Bone marrow (tissue), 2 donors: ENCODE results near the gene CTCF.

Source experiments
- DNase-seq, 2 donors: peaks; one replicate each; lab custom pipeline; 2025; lab: John Stamatoyannopoulos, UW

Gene CTCF

DNA sequence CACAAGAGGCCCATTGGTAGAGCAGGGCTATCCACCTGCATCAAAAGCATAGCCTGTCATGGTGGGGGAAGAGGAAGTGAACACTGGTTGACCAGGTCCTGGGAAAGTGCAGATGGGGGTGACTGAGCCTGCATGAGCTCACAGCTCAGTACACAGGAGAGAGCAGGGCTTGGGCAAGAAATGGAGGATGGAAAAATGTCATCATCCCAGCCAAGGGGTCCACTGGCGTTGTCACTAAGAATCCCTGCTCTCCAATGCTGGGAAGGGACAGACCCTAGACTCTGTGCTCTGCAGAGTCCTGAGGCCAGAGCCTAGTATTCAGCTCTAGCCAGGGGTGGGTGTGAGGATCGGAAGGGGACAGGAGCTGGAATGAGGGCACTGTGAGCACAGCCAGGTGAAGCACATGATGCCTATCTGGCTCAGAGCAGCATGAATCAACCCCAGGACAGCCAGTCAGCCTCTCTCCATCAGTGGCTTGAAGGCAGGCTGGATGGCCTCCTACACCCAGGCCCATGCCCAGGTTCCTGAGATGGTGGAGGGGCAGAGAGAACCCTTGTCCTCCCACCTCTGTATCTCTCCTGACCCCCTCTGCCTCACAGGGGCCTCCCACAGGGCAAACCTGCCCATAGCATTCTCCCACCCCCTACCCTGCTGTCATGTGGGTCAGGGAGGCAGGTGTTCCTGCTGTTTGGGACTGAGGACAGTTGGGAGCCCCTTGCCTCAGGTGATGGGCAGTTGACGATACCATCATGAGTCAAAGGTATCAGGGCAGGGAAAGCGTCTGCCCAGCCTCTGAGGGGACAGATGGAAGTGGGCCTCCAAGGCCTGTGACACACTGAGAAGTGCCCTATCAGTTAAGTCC, 13.8 kb upstream of the CTCF start:
- peak in 1 of 2 donors; percentile 54 for DNase-seq

GRCh38 chr16:67549240-67549639, 13.1 kb upstream of the CTCF start:
- DNase-seq: no peak

DNA sequence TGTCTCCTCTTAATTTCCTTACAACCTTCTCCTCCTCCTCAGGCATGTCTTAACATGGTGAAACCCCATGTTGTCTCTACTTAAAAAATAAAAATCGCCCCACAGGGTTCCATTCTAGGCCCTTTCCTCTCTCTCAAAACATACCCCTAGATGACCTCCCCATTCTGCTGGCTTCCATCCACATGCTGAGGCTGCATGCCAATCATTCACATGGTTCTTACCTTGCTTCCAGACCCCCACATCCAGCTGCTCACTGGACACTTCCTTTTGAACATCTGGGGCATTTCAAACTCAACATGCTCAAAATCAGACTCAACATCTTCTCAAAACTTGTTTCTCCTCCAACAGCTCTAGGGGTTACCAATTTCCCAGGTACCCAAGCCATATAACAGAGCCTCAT, 12.4 kb upstream of the CTCF start:
- DNase-seq: no peak

DNA sequence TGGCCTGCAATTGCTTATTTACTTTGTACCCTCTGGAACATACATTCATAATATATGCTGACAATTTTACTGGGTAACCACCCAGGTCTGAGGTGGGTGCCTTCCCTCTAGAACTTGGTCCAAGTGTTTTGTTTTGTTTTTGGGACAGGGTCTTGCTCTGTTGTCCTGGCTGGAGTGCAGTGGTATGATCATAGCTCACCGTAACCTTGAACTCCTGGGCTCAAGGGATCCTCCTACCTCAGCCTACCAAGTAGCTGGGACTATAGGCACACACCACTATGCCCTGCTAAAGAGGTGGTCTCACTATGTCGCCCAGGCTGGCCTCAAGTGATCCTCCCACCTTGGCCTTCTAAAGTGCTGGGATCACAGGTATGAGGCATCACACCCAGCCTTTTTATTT, 11.2 kb upstream of the CTCF start:
- DNase-seq: no peak

DNA sequence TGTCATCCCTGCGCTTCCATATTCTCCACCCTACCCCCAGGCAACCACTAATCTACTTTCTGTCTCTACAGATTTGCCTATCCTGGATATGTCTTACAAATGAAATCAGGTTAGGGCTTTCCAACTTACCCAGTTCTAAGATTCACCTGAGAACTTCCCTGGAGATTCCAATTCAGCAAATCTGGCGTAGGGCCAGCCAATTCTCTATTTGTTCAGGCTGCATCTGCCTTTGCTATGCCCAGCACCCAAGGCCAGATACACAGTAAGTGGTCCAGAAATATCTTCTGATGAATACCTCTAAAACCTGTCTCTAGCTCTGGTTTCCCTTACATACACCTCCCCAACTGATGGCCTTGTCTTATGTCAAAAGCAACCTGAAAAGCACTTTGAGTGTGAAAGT, 10.4 kb upstream of the CTCF start:
- no peak for DNase-seq

- DNase-seq: no peak
Measured at GRCh38 chr16:67552476-67552875, 9.8 kb upstream of the CTCF start.

DNA sequence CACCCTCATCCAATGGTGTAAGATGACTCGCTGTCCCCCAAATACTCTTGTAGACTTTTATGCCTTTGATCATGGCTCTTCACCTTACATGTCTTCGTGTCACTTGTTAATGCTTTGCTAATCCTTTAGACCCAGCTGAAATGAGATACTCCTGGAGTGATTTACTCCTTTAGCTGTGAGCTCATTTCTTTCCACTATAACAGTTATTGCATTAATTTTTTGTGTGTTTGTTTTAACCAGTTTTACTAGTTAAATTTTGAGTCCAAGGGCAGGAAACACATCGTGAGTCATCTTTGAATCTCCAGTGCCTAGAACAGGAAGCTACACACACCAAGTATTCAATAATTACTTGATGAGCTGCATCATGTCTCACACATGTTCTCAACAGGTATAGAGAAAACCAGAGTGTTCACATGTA, 6.5 kb upstream of the CTCF start:
- peak in 1 of 2 donors; percentile 82 for DNase-seq

- no peak for DNase-seq
Measured at GRCh38 chr16:67558859-67559258, 3.5 kb upstream of the CTCF start.

GRCh38 chr16:67560827-67561342, 1.4 kb upstream of the CTCF start:
- DNase-seq: no peak

DNA sequence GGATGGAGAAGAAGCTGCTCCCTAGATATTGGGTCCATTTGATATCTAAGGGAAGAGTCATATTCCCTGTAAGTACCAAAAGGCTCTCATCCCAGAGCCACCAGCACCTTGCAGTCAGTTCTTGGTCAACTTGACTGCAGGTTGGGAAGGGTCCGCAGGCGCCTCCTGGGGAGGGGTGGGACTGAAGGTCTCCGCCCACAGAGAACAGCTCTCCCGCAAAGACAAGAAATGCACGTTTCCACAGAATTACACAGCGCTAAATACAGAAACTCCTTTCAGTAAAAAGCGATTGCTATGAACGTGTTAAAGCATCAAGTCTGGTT, 864 bp upstream of the CTCF start:
- DNase-seq: no peak

- DNase-seq: peak; percentile 96 to 98
Measured at GRCh38 chr16:67561824-67562525, 351 bp upstream of the CTCF start.

DNA sequence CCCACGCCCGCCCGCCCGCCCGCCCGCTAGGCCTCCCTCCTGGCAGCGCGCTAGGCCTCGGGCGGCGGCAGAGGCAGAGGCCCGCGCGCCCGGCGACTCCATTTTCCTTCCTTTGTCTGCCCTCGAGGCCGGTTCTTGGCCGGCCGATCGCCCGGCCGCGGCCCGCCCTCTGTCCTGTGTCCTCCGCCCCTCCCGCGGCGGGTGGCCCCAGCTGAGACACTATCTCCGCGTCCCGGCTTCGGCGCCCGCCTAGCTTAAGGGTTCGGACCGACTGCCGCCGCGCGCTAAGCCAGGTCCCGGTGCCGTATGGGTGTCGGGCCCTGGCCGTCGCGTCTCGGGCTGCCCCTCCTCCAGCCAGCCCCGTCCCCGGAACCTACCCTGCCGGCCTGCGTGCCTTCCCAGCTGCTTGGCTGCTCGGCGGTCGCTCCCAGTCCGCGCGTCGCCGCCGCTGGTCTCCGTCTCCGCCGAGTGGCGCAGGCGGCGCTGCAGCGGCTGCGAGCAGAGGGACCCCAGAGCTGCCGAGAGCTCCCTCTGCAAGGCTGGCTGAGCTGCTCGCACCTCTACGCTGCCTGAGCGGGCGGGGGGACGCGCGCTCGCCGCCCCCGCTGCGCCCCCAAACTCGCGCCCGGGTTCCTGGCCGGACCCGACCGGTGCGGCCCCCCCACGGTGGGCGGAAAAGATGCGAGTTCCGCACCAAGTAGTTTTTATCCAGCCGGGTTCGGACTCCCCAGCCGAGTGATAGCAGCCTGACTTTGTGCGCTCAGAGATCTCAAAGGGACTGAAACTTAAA, 787 bp downstream of the CTCF start:
- DNase-seq: peak; percentile 49 to 68

DNA sequence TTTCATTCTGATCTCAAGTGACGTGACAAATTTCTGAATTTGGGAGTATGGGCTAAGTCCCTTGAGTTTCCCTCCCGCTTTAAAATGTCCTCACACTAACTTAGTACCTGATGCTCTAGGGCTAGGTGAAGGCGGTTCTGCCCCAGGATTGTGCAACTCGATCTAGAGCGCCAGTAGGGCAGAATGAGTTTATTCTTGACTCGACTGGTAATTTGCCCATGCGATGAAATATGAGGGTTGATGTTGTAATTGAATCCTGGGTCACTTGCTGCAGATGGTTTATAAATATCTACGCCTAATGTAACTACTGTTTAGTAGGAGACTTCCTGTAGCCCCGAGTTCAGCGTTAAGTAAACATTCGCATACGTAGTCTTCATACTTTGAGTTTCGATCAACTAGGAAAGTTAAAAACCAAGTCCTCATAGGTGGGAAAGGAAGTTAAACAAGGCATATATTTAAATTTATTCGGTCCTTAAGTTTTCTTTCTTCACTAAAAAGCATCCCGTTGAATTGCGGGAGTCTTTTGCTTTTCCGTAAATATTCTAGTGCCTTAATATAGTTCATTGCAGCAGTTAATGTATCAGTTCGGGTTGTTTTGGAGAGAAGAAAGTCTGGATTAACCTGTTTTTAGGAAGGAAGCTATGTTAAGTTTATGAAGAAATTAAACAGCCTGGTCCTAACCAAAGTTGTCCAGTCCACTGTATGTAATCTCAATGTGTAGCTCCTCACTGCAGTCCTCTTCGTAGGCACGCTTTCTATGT, 1.6 kb downstream of the CTCF start:
- no peak for DNase-seq

DNA sequence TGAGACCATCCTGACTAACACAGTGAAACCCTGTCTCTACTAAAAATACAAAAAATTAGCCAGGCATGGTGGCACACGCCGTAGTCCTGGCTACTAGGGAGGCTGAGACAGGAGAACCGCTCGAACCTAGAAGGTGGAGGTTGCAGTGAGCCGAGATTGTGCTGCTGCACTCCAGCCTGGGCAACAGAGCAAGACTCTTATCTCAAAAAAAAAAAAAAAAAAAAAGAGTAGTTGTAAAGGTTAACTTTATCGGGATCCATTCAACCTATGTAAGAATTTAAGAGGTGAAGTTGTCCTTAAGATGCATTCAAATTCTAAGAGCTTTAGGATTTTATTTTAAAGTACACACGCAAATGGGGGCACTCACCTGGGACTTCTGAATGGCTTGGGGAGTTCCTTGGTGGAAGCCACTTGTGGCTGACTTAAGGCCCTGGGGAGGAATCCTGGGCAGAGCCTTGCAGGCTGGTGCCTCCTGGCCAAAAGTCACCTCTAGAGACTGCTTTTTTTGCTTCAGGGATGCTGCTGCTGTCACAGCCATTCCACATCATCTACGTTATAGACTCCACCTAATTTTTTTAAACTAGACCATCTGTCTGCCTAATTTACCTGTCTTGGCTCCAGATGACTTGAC, 3.3 kb downstream of the CTCF start:
- DNase-seq: no peak

GRCh38 chr16:67571464-67571863, 9.1 kb downstream of the CTCF start:
- no peak for DNase-seq

GRCh38 chr16:67571981-67572431, 9.7 kb downstream of the CTCF start:
- DNase-seq: no peak

DNA sequence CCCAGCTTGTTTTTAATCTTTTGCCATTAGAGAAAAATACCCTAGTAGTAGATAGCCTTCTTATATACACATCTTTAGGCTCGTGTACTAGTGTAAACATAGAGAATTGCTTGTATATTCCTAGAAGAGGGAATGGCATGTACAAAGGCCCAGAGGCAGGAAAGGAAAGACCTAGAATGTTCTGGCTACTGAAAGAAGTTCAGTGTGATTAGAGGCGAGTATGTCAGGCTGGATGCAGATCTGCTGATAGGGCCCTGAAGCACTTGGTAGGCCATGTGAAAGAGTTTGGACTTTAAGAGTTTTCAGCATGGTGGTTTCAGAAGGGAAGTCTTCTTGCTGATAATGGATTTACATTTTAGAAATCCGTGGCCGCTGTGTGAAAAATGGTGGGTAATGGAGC, 17.4 kb downstream of the CTCF start:
- DNase-seq: no peak

- DNase-seq: no peak
Measured at GRCh38 chr16:67580202-67580601, 17.9 kb downstream of the CTCF start.

- DNase-seq: no peak
Measured at GRCh38 chr16:67593288-67593687, 31.0 kb downstream of the CTCF start.

DNA sequence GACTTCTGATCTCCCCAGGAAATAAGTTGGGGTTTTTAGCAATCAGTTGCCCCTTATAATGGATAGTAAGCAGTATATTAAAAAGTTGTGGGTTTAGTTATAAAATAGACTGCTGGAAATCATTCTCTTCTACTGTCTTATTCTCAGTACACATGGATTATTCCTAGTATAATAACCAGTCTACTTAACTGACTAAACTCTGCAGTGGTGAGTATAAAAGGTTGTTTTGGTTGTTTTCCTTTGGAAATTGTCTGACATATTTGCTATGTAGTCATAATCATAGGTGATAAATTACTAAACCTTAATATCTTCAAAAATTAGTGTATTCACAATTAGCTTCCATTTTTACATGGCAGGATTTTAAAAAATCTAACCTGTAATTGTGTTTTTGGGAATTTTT, 31.4 kb downstream of the CTCF start:
- DNase-seq: no peak

DNA sequence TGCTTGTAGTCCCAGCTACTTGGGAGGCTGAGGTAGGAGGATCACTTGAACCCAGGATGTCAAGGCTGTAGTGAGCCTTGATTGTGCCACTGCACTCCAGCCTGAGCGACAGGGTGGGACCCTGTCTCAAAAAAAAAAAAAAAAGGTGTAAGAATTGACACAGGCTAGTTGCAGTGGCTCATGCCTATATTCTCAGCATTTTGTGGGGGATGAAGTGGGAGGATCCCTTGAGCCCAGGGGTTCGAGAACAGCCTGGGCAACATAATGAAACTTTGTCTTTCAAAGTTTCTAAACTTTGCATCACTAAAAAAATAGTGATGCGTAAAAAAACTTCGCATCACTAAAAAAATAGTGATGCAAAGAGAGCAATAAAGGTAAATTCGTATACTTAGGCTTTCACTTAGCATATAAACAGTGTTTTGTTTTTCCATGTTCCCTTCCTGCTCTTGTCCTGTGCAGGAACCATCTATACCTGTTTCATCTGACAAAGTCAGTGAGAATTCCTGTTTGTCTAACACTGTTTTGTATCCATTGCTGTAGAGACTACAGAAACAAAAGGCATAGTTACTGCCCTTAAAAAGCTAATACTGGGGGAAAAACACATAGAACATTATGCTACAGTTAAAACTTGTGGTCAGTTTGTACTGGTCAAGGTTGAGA, 32.1 kb downstream of the CTCF start:
- DNase-seq: no peak
